ENCODE data around the gene FANCM.

DNA sequence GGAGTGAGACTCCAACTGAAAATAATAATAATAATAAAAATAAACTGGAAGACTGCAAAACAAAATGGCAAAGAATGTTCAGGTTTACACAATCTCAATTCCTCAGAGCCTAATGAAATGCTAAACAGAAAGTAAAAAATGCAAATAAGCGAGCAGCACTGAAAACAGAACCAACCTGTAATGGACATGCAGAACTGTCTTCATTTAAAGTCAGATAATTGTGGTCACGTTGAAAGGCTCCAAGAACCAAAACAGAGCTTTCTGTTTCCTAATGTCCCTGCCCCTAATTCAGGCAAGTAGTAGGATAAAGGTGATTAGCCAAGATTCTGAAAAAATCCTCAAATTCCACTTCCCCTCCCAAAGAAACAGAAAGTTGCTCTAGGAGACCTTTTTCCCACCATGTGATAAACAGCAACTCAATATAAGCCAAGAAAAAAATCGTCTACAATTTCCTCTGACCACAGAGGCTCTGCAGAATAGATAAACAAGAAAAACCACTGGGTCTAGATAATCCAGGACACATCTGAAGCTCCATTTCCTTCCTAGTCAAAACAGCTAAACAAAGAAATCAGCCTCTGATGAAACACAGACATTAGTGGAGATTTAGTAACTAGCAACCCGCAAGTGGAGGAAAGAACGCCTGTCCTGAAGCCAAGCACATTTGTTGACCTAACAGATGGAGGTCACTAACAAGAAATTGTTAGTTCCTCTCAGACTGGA is 114.3 kb downstream of the FANCM start:
- TF ChIP-seq POLR2AphosphoS5 (IDR thresholded peaks at IDR 0.05), result no peak
- TF ChIP-seq, protein P1, sequence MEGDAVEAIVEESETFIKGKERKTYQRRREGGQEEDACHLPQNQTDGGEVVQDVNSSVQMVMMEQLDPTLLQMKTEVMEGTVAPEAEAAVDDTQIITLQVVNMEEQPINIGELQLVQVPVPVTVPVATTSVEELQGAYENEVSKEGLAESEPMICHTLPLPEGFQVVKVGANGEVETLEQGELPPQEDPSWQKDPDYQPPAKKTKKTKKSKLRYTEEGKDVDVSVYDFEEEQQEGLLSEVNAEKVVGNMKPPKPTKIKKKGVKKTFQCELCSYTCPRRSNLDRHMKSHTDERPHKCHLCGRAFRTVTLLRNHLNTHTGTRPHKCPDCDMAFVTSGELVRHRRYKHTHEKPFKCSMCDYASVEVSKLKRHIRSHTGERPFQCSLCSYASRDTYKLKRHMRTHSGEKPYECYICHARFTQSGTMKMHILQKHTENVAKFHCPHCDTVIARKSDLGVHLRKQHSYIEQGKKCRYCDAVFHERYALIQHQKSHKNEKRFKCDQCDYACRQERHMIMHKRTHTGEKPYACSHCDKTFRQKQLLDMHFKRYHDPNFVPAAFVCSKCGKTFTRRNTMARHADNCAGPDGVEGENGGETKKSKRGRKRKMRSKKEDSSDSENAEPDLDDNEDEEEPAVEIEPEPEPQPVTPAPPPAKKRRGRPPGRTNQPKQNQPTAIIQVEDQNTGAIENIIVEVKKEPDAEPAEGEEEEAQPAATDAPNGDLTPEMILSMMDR (IDR thresholded peaks at IDR 0.05; ENCODE audit: poor library complexity, severe bottlenecking), result no peak
